Colon (tissue), 2 donors: ENCODE measurements around the gene BDP1.
"Not testable (repeated sequence)": the region's sequence is repeated elsewhere in the genome, so short reads cannot be mapped to it uniquely, and the experiment has no call there.

Experiments
- FAIRE-seq: peaks from 2 replicates; lab custom pipeline; 2012; peaks lifted over from hg19 to GRCh38; lab: Jason Lieb, UNC
- donor health status: control.
- donor health status: control.

Gene BDP1

GRCh38 chr5:71471193-71471592 is 15.7 kb downstream of the BDP1 start:
- FAIRE-seq, result no peak

DNA sequence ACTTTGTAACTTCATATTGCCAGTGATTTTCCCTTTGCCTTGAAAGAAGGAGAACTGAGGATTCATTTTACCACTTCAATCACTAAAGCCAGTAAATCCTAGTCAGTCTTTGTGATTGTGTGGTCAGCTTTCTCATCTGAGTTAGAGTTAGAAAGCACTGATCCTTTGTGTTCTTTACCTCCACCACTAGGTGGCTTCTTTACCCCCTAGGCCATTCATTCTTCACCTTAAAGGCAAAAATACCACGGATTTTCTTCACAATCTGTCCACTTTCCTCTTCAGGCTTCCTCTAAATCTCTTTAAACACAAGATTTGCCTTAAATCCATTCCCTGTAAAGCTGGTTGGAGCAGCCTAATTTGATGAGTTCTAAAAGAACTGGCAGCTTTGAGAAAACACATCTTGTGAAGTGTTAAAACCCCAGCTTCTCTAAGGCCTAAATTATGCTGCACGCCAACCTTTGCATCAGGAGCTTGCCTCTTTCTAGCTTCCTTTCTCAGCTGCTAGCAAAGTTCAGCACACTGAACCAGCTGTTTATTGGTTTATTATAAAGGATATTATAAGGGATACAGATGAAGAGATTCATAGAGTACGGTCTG is 20.4 kb downstream of the BDP1 start:
- no peak for FAIRE-seq

DNA sequence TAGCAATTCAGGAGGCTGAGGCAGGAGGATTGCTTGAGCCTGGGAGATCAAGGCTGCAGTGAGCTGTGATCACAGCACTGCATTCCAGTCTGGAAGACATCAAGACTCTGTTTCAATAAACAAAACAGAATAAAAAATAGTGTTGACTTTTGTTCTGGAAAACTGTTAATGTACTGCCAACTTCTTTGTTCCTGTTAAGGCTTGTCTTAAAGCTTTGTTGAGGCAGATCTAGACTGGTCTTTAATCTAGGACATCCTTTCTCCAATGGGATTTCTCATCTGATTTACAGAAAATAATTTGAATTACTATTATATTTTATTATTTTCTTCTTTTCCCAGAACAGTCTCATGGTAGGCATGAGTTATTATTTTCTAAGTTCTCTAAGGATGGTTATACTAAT is 26.0 kb downstream of the BDP1 start:
- no peak for FAIRE-seq

DNA sequence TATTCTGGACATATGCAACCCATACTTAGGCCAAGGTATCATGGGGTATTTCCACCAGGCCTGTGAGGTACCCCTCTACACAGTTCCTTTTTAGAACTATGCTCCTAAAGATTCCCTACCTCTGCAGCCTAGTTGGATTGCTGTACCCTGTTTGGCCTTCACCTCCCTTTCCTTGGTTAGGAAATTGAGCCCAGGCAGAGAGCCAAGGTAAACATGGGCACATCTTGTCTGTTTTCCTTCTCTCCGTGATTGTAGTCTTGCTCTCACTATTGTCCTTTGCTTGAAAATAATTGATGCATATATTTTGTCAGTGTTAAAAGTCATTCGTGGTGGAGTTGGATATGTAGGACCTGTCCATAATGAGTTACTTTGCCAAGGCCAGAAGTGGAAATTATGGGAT is 26.7 kb downstream of the BDP1 start:
- no peak for FAIRE-seq

- no peak for FAIRE-seq
Observed at GRCh38 chr5:71483355-71483754, 27.9 kb downstream of the BDP1 start.

GRCh38 chr5:71492817-71493615 is 37.6 kb downstream of the BDP1 start:
- no peak for FAIRE-seq

DNA sequence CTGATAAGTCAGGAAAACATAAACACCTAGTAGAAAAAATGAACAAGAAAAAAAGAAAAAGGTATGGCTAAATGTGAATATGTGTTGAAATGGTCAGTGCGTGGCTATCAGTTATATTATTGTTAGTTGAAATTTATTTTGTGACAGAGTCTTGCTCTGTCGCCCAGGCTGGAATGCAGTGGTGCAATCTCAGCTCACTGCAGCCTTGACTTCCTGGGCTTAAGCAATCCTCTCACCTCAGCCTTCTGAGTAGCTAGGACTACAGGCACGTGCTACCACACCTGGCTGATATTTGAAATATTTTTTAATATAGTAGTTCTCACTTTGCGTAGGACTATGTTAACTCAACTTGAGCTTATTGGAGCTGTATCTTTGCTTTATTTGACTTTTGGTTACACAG is 38.8 kb downstream of the BDP1 start:
- FAIRE-seq, result not testable (repeated sequence)

GRCh38 chr5:71498756-71499155 is 43.3 kb downstream of the BDP1 start:
- FAIRE-seq, result not testable (repeated sequence)

DNA sequence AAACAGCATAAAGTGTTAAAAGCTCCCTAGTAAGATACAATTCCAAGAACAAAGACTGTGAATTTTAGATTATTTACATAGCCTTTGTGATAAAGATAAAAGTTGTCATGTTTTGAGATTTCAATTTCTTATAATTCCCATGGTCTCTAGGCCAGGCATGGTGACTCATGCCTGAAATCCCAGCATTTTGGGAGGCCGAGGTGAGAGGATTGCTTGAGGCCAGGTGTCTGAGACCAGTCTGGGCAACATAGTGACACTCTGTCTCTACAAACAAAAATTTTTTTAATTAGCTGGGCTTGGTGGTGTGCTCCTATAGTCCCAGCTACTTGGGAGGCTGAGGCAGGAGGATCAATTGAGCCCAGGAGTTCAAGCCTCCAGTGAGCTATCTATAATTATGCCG is 48.1 kb downstream of the BDP1 start:
- no peak for FAIRE-seq

- no peak for FAIRE-seq
Observed at GRCh38 chr5:71522151-71522550, 66.7 kb downstream of the BDP1 start.

GRCh38 chr5:71525611-71526010 is 70.2 kb downstream of the BDP1 start:
- not testable (repeated sequence) for FAIRE-seq

- FAIRE-seq, result no peak
Observed at GRCh38 chr5:71528206-71528605, 72.8 kb downstream of the BDP1 start.

DNA sequence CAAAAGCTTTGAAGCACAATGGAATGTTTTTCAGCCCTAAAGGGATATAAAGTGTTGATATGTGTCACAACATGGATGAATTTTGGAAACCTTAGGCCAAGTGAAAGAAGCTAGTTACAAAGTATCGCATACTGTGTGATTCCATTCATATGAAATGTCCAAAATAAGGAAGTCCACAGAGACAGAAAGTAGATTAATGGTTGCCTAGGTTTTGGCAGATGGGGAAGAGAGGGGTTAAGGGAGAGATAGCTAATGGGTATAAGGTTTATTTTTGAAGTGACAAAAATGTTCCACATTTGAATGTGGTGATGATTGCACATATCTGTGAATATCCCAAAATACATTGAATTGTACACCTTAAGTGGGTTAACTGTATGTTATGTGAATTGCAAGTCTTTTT is 74.2 kb downstream of the BDP1 start:
- no peak for FAIRE-seq

- no peak for FAIRE-seq
Observed at GRCh38 chr5:71533142-71533541, 77.7 kb downstream of the BDP1 start.

DNA sequence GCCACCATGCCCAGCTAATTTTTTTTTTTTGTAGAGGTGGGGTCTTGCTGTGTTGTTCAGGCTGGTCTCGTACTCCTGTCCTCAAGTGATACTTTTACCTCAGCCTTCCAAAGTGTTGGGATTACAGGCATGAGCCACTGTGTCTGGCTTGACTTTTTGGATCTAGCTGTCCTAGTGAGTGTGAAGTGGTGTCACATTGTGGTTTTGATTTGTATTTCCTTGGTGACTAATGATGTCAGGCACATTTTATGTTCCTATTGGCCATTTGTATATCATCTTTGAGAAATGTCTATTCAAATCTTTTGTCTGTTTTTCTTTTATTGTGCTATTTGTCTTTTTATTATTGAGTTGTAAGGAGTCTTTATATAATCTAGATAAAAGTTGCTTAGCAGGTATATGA is 78.2 kb downstream of the BDP1 start:
- no peak for FAIRE-seq

- FAIRE-seq, result no peak
Observed at GRCh38 chr5:71537687-71538086, 82.2 kb downstream of the BDP1 start.

GRCh38 chr5:71550885-71551284 is 95.4 kb downstream of the BDP1 start:
- not testable (repeated sequence) for FAIRE-seq

GRCh38 chr5:71551582-71551981 is 96.1 kb downstream of the BDP1 start:
- not testable (repeated sequence) for FAIRE-seq

DNA sequence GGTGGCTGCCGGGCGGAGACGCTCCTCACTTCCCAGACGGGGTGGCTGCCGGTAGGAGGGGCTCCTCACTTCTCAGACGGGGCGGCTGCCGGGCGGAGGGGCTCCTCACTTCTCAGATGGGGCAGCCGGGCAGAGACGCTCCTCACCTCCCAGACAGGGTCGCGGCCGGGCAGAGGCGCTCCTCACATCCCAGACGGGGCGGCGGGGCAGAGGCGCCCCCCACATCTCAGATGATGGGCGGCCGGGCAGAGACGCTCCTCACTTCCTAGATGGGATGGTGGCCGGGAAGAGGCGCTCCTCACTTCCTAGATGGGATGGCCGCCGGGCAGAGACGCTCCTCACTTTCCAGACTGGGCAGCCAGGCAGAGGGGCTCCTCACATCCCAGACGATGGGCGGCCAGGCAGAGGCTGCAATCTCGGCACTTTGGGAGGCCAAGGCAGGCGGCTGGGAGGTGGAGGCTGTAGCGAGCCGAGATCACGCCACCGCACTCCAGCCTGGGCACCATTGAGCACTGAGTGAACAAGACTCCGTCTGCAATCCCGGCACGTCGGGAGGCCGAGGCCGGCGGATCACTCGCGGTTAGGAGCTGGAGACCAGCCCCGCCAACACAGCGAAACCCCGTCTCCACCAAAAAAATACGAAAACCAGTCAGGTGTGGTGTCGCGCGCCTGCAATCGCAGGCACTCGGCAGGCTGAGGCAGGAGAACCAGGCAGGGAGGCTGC is 96.7 kb downstream of the BDP1 start:
- not testable (repeated sequence) for FAIRE-seq

DNA sequence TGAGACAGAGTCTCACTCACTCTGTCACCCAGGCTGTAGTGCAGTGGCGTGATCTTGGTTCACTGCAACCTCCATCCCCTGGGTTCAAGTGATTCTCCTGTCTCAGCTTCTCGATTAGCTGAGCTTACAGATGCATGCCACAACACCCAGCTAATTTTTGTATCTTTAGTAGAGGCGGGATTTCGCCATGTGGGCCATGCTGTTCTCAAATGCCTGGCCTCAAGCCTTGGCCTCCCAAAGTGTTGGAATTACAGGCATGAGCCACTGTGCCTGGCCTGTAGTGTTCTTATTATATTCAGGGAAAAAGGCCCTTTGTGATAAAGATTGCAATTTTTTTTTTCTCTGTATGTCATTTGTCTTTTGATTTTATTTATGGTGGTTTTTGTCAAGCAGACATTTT is 107.7 kb downstream of the BDP1 start:
- no peak for FAIRE-seq

- no peak for FAIRE-seq
Observed at GRCh38 chr5:71564895-71565294, 109.4 kb downstream of the BDP1 start.

GRCh38 chr5:71569748-71570509 is 114.5 kb downstream of the BDP1 start:
- no peak for FAIRE-seq
